NCI-H128 (cell line): Measurements from ENCODE around the gene SRSF2.
"Not testable (repeated sequence)": the region's sequence is repeated elsewhere in the genome, so short reads cannot be mapped to it uniquely, and the experiment has no call there.

Source experiments
- DNase-seq: peaks from one replicate; lab custom pipeline; 2025; ENCODE audit not compliant: unreplicated experiment; lab: John Stamatoyannopoulos, UW

The SRSF2 gene

GRCh38 chr17:76737082-76737675, at the start of gene SRSF2:
SRSF2 (minus strand) TSS chr17:76737331; CDS start chr17:76737160, 171 bp downstream.
- DNase-seq, result peak; percentile 90

GRCh38 chr17:76784926-76785325, 47.8 kb upstream of the SRSF2 start:
- no peak for DNase-seq

GRCh38 chr17:76783146-76783545, 46.0 kb upstream of the SRSF2 start:
- DNase-seq, result no peak

DNA sequence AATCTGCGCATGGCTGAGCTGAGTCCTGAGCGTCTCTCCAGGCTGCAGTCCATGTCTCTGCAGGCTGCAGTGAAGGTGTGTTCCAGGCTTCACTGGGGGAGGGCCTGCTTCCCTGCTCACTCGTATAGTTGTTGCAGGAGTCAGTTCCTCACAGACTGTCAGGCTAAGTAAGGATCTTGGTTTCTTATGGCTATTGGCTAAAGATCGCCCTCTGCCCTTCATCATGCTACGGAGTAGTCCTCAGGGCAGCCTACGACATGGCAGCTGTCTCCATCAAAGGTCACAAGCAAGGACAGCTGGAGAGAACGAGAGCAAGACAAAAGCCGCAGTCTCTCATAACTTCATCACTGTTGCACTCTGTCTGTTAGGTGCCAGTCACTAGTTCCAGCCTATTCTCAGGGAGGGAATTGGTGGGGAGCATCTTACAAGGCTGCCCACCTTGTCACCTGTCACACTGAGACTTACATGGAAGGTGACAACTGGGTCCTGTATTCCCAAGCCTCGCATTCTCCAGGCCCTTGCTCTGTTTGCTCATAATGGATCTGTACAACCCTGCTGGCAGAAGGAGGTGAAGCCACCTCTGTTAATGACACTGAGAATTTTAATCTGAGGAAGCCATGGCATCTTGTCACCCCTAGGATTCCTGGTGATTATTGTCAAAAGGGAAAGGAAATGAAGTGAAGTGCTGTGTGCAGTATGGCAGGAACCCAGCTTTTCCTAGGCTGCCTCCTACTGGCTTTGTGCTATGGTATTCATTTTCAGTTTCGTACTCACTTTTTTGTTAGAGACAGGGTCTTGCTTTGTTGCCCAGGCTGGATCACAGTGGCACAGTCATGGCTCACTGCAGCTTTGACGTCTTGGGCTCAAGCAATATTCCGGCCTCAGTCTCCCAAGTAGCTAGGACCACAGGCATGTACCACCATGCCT, 44.2 kb upstream of the SRSF2 start:
- no peak for DNase-seq

- no peak for DNase-seq
These were observed 38.0 kb upstream of the SRSF2 start for GRCh38 chr17:76775021-76775600.

- DNase-seq, result no peak
These were observed 35.9 kb upstream of the SRSF2 start for GRCh38 chr17:76772842-76773525.

GRCh38 chr17:76758570-76758969, 21.4 kb upstream of the SRSF2 start:
- no peak for DNase-seq

DNA sequence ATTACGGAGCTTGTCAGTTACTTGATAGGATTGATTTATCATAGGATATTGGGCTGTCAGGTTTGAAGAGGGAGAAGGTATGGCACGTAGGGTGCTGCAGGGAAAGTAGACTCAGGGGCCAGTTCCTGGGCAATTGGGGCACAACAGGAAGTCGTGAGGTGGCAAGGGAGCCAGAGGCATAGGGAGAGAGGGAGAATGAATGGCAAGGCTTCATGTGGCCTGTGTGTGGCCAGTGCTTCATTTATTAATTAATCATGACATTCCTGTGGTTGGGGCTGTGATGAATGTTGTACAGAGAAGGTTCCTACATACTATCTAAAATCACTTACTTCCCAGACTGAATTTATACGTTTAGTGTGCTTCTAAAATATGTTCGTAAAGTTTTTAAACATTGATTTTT, 20.1 kb upstream of the SRSF2 start:
- no peak for DNase-seq

DNA sequence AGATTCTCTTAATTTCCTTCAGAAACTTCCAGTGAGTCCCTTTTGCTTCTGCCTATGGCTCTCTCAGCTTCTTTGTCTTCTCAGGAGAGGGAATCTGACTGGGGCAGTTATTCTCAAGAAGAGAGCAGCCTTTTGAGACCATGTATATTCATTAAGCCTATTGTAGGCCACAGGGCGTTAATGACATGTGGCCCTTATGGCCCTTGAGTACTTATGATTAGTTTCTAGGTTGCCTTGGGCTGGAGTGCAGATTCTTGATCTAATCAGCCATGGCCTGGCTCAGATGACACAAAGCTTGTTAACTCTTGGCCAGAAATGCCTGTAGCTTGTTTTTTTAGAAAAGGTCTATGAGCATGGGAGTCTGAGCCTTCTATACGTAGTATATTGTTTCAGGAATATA, 18.2 kb upstream of the SRSF2 start:
- no peak for DNase-seq

DNA sequence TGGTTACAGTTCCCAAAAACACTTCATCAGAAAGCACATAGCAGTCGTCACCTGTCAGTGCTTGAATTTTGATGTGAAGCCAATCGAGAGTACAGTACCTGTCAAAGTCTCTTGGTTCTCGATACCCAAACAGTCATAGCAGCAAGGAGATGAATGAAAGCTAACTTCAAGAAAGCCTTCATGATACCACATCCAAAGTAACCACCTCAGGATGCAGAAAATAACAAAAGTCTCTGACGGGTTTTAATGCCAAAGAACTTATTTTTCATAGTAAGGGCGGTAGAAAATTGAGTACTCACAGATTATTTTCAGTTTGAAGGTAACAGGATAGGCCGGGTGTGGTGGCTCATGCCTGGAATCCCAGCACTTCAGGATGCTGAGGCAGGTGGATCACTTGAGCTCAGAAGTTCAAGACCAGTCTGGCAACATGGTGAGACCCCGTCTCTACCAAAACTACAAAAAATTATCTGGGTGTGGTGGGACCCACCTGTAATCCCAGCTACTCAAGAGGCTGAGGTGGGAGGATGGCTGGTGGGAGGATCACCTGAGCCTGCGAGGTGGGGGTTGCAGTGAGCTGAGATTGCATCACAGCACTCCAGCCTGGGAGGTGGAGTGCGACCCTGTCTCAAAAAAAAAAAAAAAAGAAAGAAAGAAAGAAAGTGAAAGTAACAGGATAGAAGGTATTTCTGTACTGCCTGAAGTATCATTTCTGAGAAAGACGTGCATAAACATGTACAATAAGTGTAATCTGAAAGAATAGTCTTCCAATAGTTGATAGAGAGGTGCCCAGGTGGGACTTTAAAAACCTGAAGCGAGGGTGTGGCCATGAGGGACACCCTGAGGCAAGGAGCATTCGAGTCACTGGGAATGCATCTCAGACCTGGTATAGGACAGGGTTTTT, 16.2 kb upstream of the SRSF2 start:
- no peak for DNase-seq

DNA sequence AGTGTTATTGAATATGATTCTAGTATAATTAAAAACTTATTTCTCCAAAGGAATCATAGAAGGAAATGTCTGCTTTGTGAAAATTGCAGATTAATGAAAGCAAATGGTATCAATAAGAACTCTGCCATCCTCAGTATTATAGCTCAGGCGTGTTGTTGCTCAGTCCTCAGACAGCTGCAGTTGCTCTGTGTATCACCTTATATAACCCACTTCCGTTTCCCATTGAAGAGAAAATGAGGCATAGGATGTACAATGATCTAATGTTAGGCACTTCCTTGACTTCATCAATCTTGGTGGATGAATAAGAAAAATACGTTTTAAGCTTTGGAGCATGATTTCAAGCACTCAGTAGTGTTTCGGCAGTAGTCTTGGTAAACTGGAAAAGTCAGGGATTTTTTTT, 14.9 kb upstream of the SRSF2 start:
- DNase-seq, result no peak

- no peak for DNase-seq
These were observed 14.4 kb upstream of the SRSF2 start for GRCh38 chr17:76751416-76751993.

GRCh38 chr17:76748657-76749056, 11.5 kb upstream of the SRSF2 start:
- DNase-seq, result no peak

- DNase-seq, result no peak
These were observed 10.7 kb upstream of the SRSF2 start for GRCh38 chr17:76747716-76748363.

- DNase-seq, result not testable (repeated sequence)
These were observed 8.7 kb upstream of the SRSF2 start for GRCh38 chr17:76745785-76746184.

- no peak for DNase-seq
These were observed 7.6 kb upstream of the SRSF2 start for GRCh38 chr17:76744747-76745146.

DNA sequence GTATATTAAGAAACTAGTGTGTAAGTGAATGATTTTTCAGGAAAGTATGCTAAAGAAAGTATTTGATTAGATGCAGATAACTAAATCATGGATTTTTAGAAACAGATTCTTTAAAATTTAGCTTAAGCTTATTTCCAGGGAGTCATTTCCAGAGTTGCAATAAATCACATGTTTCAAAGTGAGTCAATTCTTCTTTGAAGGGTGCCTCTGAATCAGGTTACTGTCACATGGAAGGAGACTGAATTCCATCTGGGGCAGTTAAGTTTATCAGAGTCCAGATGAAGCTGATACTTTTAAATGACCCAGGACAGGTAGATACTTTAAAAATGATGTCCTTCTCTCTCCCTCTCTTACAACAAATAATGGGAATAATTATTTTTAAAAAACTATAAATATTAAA, 5.8 kb upstream of the SRSF2 start:
- no peak for DNase-seq

DNA sequence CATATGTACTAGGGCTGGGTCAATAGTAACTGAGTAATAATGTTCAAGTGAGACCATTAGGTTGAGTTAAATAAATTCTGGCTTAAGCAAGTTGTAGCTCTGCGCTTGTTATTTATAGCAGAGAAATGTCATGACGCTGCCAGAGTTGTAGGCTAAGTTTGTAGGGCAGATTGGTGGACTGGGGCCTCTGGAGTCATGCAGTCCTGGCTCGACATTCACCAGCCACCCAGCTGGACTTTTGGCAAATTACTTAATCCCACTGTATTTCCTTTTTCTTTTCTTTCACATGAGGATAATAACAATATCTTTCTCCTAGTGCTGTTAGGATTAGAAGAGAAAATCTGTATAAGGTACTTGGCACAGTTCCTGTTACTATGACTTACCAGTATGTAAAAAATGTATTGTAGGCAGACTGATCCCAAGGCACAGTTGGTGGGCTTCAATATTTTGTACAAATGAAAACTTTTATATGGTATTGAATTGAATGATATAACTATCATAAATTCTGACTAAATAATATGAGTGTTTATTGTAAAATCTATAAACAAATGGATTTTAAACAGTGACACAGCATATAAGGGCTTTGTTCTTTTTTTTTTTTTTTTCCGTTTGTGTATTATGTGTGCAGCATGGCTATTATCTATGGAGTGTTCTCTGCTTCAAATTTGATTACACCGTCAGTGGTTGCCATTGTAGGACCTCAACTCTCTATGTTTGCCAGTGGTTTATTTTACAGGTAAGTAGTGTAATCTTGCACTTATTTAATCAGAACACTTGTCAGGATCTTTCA, 3.4 kb upstream of the SRSF2 start:
- no peak for DNase-seq

- not testable (repeated sequence) for DNase-seq
These were observed 2.5 kb upstream of the SRSF2 start for GRCh38 chr17:76739568-76740115.
